ENCODE data around the gene CACNB1. TPM values are rescaled to one million over a fixed set of nuclear protein-coding genes. Genes with fewer than 3 reads are reported as not detected.
"Not testable (repeated sequence)": the region's sequence is repeated elsewhere in the genome, so short reads cannot be mapped to it uniquely, and the experiment has no call there.

Gene CACNB1
- total RNA-seq, 6 donors from 2014 or later = 28.8 to 149 (median 34.0) TPM

DNA sequence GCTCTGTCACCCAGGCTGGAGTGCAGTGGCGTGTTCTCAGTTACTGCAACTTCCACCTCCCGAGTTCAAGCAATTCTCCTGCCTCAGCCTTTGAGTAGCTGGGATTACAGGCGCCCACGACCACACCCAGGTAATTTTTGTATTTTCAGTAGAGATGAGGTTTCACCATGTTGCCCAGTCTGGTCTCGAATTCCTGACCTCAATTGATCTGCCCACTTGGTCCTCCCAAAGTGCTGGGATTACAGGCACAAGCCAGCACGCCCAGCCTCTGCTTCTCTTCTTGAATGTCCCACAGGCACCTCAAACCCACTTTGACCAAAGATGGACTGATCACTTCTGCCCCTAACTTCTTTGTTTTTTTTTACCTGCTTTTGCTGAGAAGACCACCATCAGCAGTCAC, 26.9 kb downstream of the CACNB1 start:
- Histone ChIP-seq H3K4me3 (no peak overlapping the region), H3K27me3 (peaks cover 0 to 1% (median under 1%) of the 10 kb centered on the region in 4 donors), H3K4me1 (peaks cover 3 to 19% (median 9%) of the 10 kb centered on the region in 4 donors), H3K9me3 (no peaks in the 10 kb centered on the region), H3K27ac (no peak overlapping the region), H3K36me3 (peaks cover 0 to 6% (median 2%) of the 10 kb centered on the region in 4 donors)
- WGBS, 2 donors = 63 to 67% methylated on average over 6 of the region's 6 CpGs
- ATAC-seq (ENCODE audit: low FRiP score in 2 of 2) = no peak
- no peak for TF ChIP-seq POLR2A (IDR thresholded peaks at IDR 0.05)
- TF ChIP-seq EP300 (IDR thresholded peaks at IDR 0.05) = no peak
- TF ChIP-seq POLR2AphosphoS5 (IDR thresholded peaks at IDR 0.05) = no peak
- TF ChIP-seq, protein P1, sequence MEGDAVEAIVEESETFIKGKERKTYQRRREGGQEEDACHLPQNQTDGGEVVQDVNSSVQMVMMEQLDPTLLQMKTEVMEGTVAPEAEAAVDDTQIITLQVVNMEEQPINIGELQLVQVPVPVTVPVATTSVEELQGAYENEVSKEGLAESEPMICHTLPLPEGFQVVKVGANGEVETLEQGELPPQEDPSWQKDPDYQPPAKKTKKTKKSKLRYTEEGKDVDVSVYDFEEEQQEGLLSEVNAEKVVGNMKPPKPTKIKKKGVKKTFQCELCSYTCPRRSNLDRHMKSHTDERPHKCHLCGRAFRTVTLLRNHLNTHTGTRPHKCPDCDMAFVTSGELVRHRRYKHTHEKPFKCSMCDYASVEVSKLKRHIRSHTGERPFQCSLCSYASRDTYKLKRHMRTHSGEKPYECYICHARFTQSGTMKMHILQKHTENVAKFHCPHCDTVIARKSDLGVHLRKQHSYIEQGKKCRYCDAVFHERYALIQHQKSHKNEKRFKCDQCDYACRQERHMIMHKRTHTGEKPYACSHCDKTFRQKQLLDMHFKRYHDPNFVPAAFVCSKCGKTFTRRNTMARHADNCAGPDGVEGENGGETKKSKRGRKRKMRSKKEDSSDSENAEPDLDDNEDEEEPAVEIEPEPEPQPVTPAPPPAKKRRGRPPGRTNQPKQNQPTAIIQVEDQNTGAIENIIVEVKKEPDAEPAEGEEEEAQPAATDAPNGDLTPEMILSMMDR (IDR thresholded peaks at IDR 0.05) = no peak
- no peak for DNase-seq

DNA sequence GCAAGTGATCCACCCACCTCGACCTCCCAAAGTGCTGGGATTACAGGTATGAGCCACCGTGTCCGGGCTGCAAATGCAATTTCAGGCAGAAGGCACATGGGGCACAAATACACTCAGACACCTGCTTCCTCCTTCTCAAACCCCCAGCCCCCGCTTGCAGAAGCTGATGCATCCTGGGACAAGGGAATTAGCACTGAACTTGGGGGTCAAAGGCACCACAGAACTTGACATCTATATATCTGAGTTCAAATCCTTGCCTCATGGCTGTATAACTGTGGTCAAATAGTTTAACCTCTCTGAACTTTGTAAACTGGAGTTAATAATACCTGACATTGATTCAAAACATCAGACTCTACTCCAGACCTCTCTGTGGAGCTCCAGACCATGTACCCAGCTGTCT, 27.4 kb downstream of the CACNB1 start:
- Histone ChIP-seq H3K27me3 (peaks cover 0 to 6% (median 2%) of the 10 kb centered on the region in 4 donors), H3K4me1 (peaks cover 7 to 23% (median 14%) of the 10 kb centered on the region in 4 donors), H3K36me3 (peaks cover 0 to 2% (median under 1%) of the 10 kb centered on the region in 4 donors), H3K27ac (no peak overlapping the region), H3K4me3 (no peak overlapping the region), H3K9me3 (no peaks in the 10 kb centered on the region)
- ATAC-seq (ENCODE audit: low FRiP score in 2 of 2) (no peak), DNase-seq (no peak)
- 45 to 67% methylated on average over 4 of the region's 4 CpGs for WGBS, 2 donors
- TF ChIP-seq POLR2AphosphoS5 (IDR thresholded peaks at IDR 0.05) = no peak

DNA sequence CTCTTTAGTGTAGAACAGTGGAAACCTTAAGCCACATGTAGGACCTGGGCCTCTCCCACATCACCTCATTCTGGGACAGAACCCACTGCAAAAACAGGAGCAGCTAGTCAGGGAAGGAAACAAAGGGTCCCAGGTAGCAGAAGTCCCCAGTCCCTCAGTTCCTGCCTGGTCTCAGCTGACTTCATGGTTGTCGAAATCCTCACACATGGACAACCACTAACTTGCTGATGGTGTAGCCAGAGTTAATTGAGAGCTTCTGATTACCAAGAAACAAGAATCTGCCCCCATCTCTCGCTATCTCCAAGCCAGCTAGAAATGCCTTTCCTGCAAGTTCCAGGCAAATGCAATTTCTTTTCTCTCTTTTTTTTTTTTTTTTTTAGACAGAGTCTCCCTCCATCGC, 28.0 kb downstream of the CACNB1 start:
- TF ChIP-seq POLR2A (IDR thresholded peaks at IDR 0.05) (no peak), POLR2AphosphoS5 (IDR thresholded peaks at IDR 0.05) (no peak), EP300 (IDR thresholded peaks at IDR 0.05) (no peak)
- TF ChIP-seq, protein P1 (IDR thresholded peaks at IDR 0.05) = no peak
- Histone ChIP-seq H3K36me3 (no peaks in the 10 kb centered on the region), H3K27ac (no peak overlapping the region), H3K27me3 (peaks cover 0 to 8% (median 2%) of the 10 kb centered on the region in 4 donors), H3K4me1 (peaks cover 10 to 21% (median 20%) of the 10 kb centered on the region in 4 donors), H3K9me3 (no peaks in the 10 kb centered on the region), H3K4me3 (no peak overlapping the region)
- DNase-seq = no peak
- ATAC-seq (ENCODE audit: low FRiP score in 2 of 2) = no peak
- WGBS, 2 donors = 64 to 84% methylated on average over 3 of the region's 3 CpGs

DNA sequence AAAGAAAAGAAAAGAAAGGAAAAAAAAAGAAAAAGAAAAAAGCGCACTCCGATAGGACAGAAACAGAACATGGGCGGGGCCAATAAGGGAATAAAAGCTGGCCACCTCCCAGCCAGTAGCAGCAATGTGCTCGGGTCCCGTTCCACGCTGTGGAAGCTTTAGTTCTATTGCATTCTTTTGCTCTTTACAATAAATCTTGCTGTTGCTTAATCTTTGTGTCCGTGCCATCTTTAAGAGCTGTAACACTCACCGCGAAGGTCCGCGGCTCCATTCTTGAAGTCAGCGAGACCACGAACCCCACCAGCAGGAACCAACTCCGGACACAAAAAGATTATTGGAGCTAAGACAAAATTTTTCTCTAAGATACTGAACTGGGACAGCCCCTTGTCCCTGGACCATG, 28.4 kb downstream of the CACNB1 start:
- ATAC-seq (ENCODE audit: low FRiP score in 2 of 2) = no peak
- Histone ChIP-seq H3K4me1 (peaks cover 13 to 24% (median 23%) of the 10 kb centered on the region in 4 donors), H3K27me3 (peaks cover 0 to 8% (median 2%) of the 10 kb centered on the region in 4 donors), H3K36me3 (no peaks in the 10 kb centered on the region), H3K9me3 (no peaks in the 10 kb centered on the region), H3K27ac (no peak overlapping the region), H3K4me3 (no peak overlapping the region)
- TF ChIP-seq POLR2A (IDR thresholded peaks at IDR 0.05) (no peak), EP300 (IDR thresholded peaks at IDR 0.05) (no peak), POLR2AphosphoS5 (IDR thresholded peaks at IDR 0.05) (no peak)
- TF ChIP-seq, protein P1 (IDR thresholded peaks at IDR 0.05) = no peak
- WGBS, 2 donors = 73 to 77% methylated on average over 14 of the region's 14 CpGs
- no peak for DNase-seq

DNA sequence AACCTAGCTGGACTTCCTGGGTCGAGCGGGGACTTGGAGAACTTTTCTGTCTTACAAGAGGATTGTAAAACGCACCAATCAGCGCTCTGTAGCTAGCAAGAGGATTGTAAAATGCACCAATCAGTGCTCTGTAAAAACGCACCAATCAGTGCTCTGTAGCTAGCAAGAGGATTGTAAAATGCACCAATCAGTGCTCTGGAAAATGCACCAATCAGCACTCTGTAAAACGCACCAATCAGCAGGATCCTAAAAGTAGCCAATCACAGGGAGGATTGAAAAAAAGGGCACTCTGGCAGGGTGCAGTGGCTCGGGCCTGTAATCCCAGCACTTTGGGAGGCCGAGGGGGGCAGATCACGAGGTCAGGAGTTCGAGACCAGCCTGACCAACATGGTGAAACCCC, 29.0 kb downstream of the CACNB1 start:
- not testable (repeated sequence) for H3K27ac ChIP-seq; ATAC-seq (ENCODE audit: low FRiP score in 2 of 2); H3K27me3 ChIP-seq; DNase-seq; H3K4me3 ChIP-seq; H3K36me3 ChIP-seq; H3K9me3 ChIP-seq
- H3K4me1 ChIP-seq = peaks cover 15 to 26% (median 25%) of the 10 kb centered on the region in 4 donors
- WGBS, 2 donors = 94% methylated on average over 10 of the region's 10 CpGs

DNA sequence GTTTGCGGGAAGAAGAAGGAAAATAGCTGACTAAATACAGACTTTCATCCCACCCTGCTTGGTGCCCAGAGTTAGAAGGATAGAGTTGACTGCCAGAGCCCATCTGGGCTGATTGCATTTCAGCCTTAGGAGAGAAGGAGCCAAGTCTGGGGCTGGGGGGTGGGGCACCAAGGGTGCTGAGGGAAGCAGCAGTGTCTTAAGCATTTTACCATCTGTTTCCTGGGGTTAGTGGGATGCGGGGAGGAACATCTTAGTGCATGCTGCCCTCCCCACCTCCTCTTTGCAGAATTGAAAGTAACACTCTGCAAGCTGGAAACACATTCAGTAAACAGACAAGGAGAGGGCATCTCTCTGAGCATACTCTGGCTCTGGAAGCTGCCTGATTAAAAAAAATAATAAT, 30.0 kb downstream of the CACNB1 start:
- H3K36me3 ChIP-seq = no peaks in the 10 kb centered on the region
- no peak overlapping the region for H3K4me3 ChIP-seq
- no peaks in the 10 kb centered on the region for H3K9me3 ChIP-seq
- TF ChIP-seq, protein P1 (IDR thresholded peaks at IDR 0.05) = no peak
- TF ChIP-seq EP300 (IDR thresholded peaks at IDR 0.05) (no peak), POLR2A (IDR thresholded peaks at IDR 0.05) (no peak)
- DNase-seq (no peak), ATAC-seq (ENCODE audit: low FRiP score in 2 of 2) (peak in 1 of 2 donors; percentile 5)
- 29 to 31% methylated on average over 2 of the region's 2 CpGs for WGBS, 2 donors
- H3K4me1 ChIP-seq = peaks cover 15 to 26% (median 25%) of the 10 kb centered on the region in 4 donors
- H3K27me3 ChIP-seq = peaks cover 0 to 8% (median 2%) of the 10 kb centered on the region in 4 donors
- no peak overlapping the region for H3K27ac ChIP-seq
